OCI-LY3 (cell line): Measurements from ENCODE around the gene L2HGDH.

Source experiments
- CTCF ChIP-seq: fragments of 200-600, 300-600 bp; sonication (generic); IDR thresholded peaks from 2 replicates; pipeline ENCODE4 v1.5.1; 2014; ENCODE audit warnings: antibody characterized with exemption, low read length, low read depth
- EZH2phosphoT487 ChIP-seq: fragments of 200-600 bp; shearing (Covaris generic); IDR thresholded peaks from 2 replicates; pipeline ENCODE4 v1.6.1; 2018; ENCODE audit warnings: antibody characterized with exemption, mixed run types, low read depth

GRCh38 chr14:50308363-50308915 is 3.6 kb downstream of the L2HGDH start:
- no peak for TF ChIP-seq CTCF
- TF ChIP-seq EZH2phosphoT487, result no peak
